ENCODE data around the gene STK38.

- TF ChIP-seq CTCF (IDR thresholded peaks at IDR 0.05) (no peak), POLR2A (IDR thresholded peaks at IDR 0.05) (no peak)
Measured at GRCh38 chr6:36546308-36546919, 865 bp downstream of the STK38 start.

All from breast epithelium (tissue), 3 donors.